Activated CD4-positive, alpha-beta T cell treated with anti-CD3 and anti-CD28 coated beads, Interleukin-2, amount 50 U/mL, for 16 hours (primary cell): ENCODE measurements around the gene IFNA4.
A peak's percentile ranks its signal among the peaks of the same experiment; 100 is the strongest.

Experiments used
- DNase-seq: peaks from one replicate; pipeline ENCODE4 v3.0.0-alpha.2; 2020

Gene IFNA4

GRCh38 chr9:21165516-21165915, 21.9 kb downstream of the IFNA4 start:
- no peak for DNase-seq

- DNase-seq = peak; percentile 63
These were observed 27.2 kb downstream of the IFNA4 start for GRCh38 chr9:21160178-21160577.

- DNase-seq = no peak
These were observed 31.9 kb downstream of the IFNA4 start for GRCh38 chr9:21155501-21155900.

- peak; percentile 29 for DNase-seq
These were observed 33.3 kb downstream of the IFNA4 start for GRCh38 chr9:21154018-21154608.

- DNase-seq = no peak
These were observed 33.9 kb downstream of the IFNA4 start for GRCh38 chr9:21153336-21154017.

GRCh38 chr9:21144603-21145002, 42.8 kb downstream of the IFNA4 start:
- DNase-seq = no peak

GRCh38 chr9:21141427-21141882, 45.9 kb downstream of the IFNA4 start, which contains the start of gene IFNW1:
TSS of gene IFNW1 (minus strand) at chr9:21141832. CDS start at chr9:21141570, 262 bp downstream.
- no peak for DNase-seq

- no peak for DNase-seq
These were observed 50.4 kb downstream of the IFNA4 start for GRCh38 chr9:21137020-21137419.
